C4-2B (cell line): ENCODE data around the gene TTLL3.

Experiments
- H3K27ac ChIP-seq: fragments of 450-650 bp; 2 replicates; pipeline ENCODE4 v1.5.1; 2017
- CTCF ChIP-seq: fragments of 450-650 bp; conservative IDR thresholded peaks from 2 replicates; pipeline ENCODE4 v1.5.1; 2017; ENCODE audit warnings: mild to moderate bottlenecking
- ZFX ChIP-seq: fragments of 450-650 bp; IDR thresholded peaks from 2 replicates; pipeline ENCODE4 v1.6.1; 2017

Gene TTLL3

GRCh38 chr3:9778143-9779074, 31.7 kb upstream of the TTLL3 start:
- no peak overlapping the region for H3K27ac ChIP-seq
- TF ChIP-seq ZFX: no peak
- no peak for TF ChIP-seq CTCF

- H3K27ac ChIP-seq: no peak overlapping the region
- TF ChIP-seq ZFX (no peak), CTCF (no peak)
These were observed 30.9 kb upstream of the TTLL3 start for GRCh38 chr3:9779075-9779593.

- no peak overlapping the region for H3K27ac ChIP-seq
These were observed 30.2 kb upstream of the TTLL3 start for GRCh38 chr3:9779721-9780457.

GRCh38 chr3:9780458-9780812, 29.6 kb upstream of the TTLL3 start:
- TF ChIP-seq CTCF (no peak), ZFX (no peak)
- H3K27ac ChIP-seq: no peak overlapping the region

More at GRCh38 chr3:9779721-9780457, 30.2 kb upstream of the TTLL3 start:
- TF ChIP-seq ZFX (no peak), CTCF (no peak)

- H3K27ac ChIP-seq: no peak overlapping the region
- TF ChIP-seq ZFX (no peak), CTCF (no peak)
These were observed 29.2 kb upstream of the TTLL3 start for GRCh38 chr3:9780910-9781309.

- TF ChIP-seq ZFX (no peak), CTCF (no peak)
- no peak overlapping the region for H3K27ac ChIP-seq
These were observed 28.5 kb upstream of the TTLL3 start for GRCh38 chr3:9781551-9781950.
